Mesendoderm (in vitro differentiated cells): Measurements from ENCODE around the gene DNM3.

ENCODE experiments used
- DNase-seq: peaks from one replicate; pipeline ENCODE4 v3.0.0; 2013
- H2AK5ac ChIP-seq: 2 replicates; pipeline ENCODE4 v1.6.1; 2013; ENCODE audit warnings: low read length, inconsistent platforms
- H2BK120ac ChIP-seq: 2 replicates; pipeline ENCODE4 v1.6.1; 2013; ENCODE audit warnings: low read depth, mild to moderate bottlenecking, low read length, moderate library complexity, mixed read lengths
- H2BK15ac ChIP-seq: replicated peaks from 2 replicates; pipeline ENCODE4 v1.6.1; 2013; ENCODE audit warnings: low read depth, mild to moderate bottlenecking, moderate library complexity
- H2BK5ac ChIP-seq: 2 replicates; pipeline ENCODE4 v1.6.1; 2013; ENCODE audit warnings: low read length, inconsistent platforms
- H3K18ac ChIP-seq: 2 replicates; pipeline ENCODE4 v1.6.1; 2013; ENCODE audit warnings: mild to moderate bottlenecking, low read length, mixed read lengths
- H3K23ac ChIP-seq: one replicate; pipeline ENCODE4 v1.6.1; 2013; ENCODE audit warnings: low read length
- H3K27ac ChIP-seq: 2 replicates; pipeline ENCODE4 v1.5.1; 2013; ENCODE audit warnings: low read depth, mild to moderate bottlenecking, inconsistent platforms, low read length, moderate library complexity
- H3K27me3 ChIP-seq: 2 replicates; pipeline ENCODE4 v1.6.1; 2013; ENCODE audit warnings: low read length, control low read depth, mild to moderate bottlenecking, inconsistent platforms; ENCODE audit not compliant: insufficient read depth, poor library complexity
- H3K36me3 ChIP-seq: 2 replicates; pipeline ENCODE4 v1.6.1; 2013; ENCODE audit warnings: low read length, inconsistent platforms; ENCODE audit not compliant: control insufficient read depth, insufficient read depth
- H3K4ac ChIP-seq: one replicate; pipeline ENCODE4 v1.6.1; 2013; ENCODE audit warnings: low read depth, mild to moderate bottlenecking, low read length, moderate library complexity
- H3K4me1 ChIP-seq: 2 replicates; pipeline ENCODE4 v1.6.1; 2013; ENCODE audit warnings: low read depth, low read length, inconsistent platforms; ENCODE audit not compliant: control insufficient read depth
- H3K4me2 ChIP-seq: 2 replicates; pipeline ENCODE4 v1.6.1; 2013; ENCODE audit warnings: low read length
- H3K4me3 ChIP-seq: 2 replicates; pipeline ENCODE4 v1.5.1; 2013; ENCODE audit warnings: mild to moderate bottlenecking, low read length
- H3K56ac ChIP-seq: one replicate; pipeline ENCODE4 v1.6.1; 2013; ENCODE audit warnings: low read length
- H3K79me1 ChIP-seq: 2 replicates; pipeline ENCODE4 v1.6.1; 2013; ENCODE audit warnings: low read length, inconsistent platforms
- H3K79me2 ChIP-seq: 2 replicates; pipeline ENCODE4 v1.6.1; 2013; ENCODE audit warnings: mild to moderate bottlenecking, low read length; ENCODE audit not compliant: control insufficient read depth, insufficient read depth
- H3K9ac ChIP-seq: 2 replicates; pipeline ENCODE4 v1.6.1; 2013; ENCODE audit warnings: low read length, inconsistent platforms
- H4K5ac ChIP-seq: one replicate; pipeline ENCODE4 v1.6.1; 2013; ENCODE audit warnings: low read length
- H4K8ac ChIP-seq: one replicate; pipeline ENCODE4 v1.6.1; 2013; ENCODE audit warnings: low read depth, mild to moderate bottlenecking, control low read depth, low read length, moderate library complexity
- WGBS: extraction: QIAGEN DNeasy Blood & Tissue Kit; methylation state at CpG from one replicate; pipeline ENCODE4 v1.1.7; 2013; ENCODE audit warnings: low lambda C conversion rate, missing lambda C conversion rate; ENCODE audit not compliant: insufficient coverage; ENCODE audit errors: extremely low coverage; 5-methylcytosine and 5-hydroxymethylcytosine counted together

DNM3 gene

GRCh38 chr1:171865106-171865505, 23.8 kb downstream of the DNM3 start:
- Histone ChIP-seq H3K4ac (no peak overlapping the region), H3K27me3 (no peaks in the 10 kb centered on the region), H2AK5ac (no peak overlapping the region), H3K36me3 (no peaks in the 10 kb centered on the region), H2BK5ac (no peak overlapping the region), H3K4me1 (no peaks in the 10 kb centered on the region), H3K27ac (no peak overlapping the region), H3K4me3 (no peak overlapping the region), H3K9ac (no peak overlapping the region), H4K8ac (no peak overlapping the region), H3K23ac (no peak overlapping the region), H2BK15ac (no peak overlapping the region), H3K18ac (no peak overlapping the region), H3K79me1 (no peaks in the 10 kb centered on the region), H3K56ac (no peak overlapping the region), H3K79me2 (no peaks in the 10 kb centered on the region), H2BK120ac (no peak overlapping the region), H3K4me2 (no peak overlapping the region), H4K5ac (no peak overlapping the region)
- no peak for DNase-seq
- WGBS = no CpG with 5 or more reads among the region's 6 CpGs

GRCh38 chr1:171867236-171867635, 25.9 kb downstream of the DNM3 start:
- no peak overlapping the region for H3K4ac ChIP-seq
- no peaks in the 10 kb centered on the region for H3K36me3 ChIP-seq
- H4K8ac ChIP-seq = no peak overlapping the region
- H3K79me1 ChIP-seq = no peaks in the 10 kb centered on the region
- no peaks in the 10 kb centered on the region for H3K27me3 ChIP-seq
- H3K79me2 ChIP-seq = no peaks in the 10 kb centered on the region
- DNase-seq = no peak
- no peak overlapping the region for H2BK5ac ChIP-seq
- H3K23ac ChIP-seq = no peak overlapping the region
- no CpG with 5 or more reads among the region's 2 CpGs for WGBS
- no peak overlapping the region for H4K5ac ChIP-seq
- no peaks in the 10 kb centered on the region for H3K4me1 ChIP-seq
- no peak overlapping the region for H3K9ac ChIP-seq
- no peak overlapping the region for H3K27ac ChIP-seq
- H2BK15ac ChIP-seq = no peak overlapping the region
- no peak overlapping the region for H3K18ac ChIP-seq
- no peak overlapping the region for H2BK120ac ChIP-seq
- H3K4me3 ChIP-seq = no peak overlapping the region
- no peak overlapping the region for H2AK5ac ChIP-seq
- H3K4me2 ChIP-seq = no peak overlapping the region
- H3K56ac ChIP-seq = no peak overlapping the region

GRCh38 chr1:171868217-171868803, 27.0 kb downstream of the DNM3 start:
- H3K79me2 ChIP-seq = no peaks in the 10 kb centered on the region
- no peak overlapping the region for H3K4ac ChIP-seq
- no peaks in the 10 kb centered on the region for H3K27me3 ChIP-seq
- no peak overlapping the region for H3K4me3 ChIP-seq
- no peak overlapping the region for H3K9ac ChIP-seq
- no peaks in the 10 kb centered on the region for H3K36me3 ChIP-seq
- H4K5ac ChIP-seq = no peak overlapping the region
- no peak overlapping the region for H4K8ac ChIP-seq
- no CpG with 5 or more reads among the region's 3 CpGs for WGBS
- H3K56ac ChIP-seq = no peak overlapping the region
- H3K4me1 ChIP-seq = no peaks in the 10 kb centered on the region
- H3K4me2 ChIP-seq = no peak overlapping the region
- H2BK120ac ChIP-seq = no peak overlapping the region
- no peak overlapping the region for H3K18ac ChIP-seq
- no peaks in the 10 kb centered on the region for H3K79me1 ChIP-seq
- H3K23ac ChIP-seq = no peak overlapping the region
- H2BK15ac ChIP-seq = no peak overlapping the region
- H3K27ac ChIP-seq = no peak overlapping the region
- no peak overlapping the region for H2AK5ac ChIP-seq
- H2BK5ac ChIP-seq = no peak overlapping the region
- no peak for DNase-seq

- H2AK5ac ChIP-seq = no peak overlapping the region
- H3K79me2 ChIP-seq = no peaks in the 10 kb centered on the region
- H3K4ac ChIP-seq = no peak overlapping the region
- no peak overlapping the region for H3K9ac ChIP-seq
- no peak for DNase-seq
- no peak overlapping the region for H3K4me2 ChIP-seq
- no peak overlapping the region for H3K56ac ChIP-seq
- no peak overlapping the region for H4K8ac ChIP-seq
- H3K36me3 ChIP-seq = no peaks in the 10 kb centered on the region
- no peak overlapping the region for H2BK5ac ChIP-seq
- no peaks in the 10 kb centered on the region for H3K79me1 ChIP-seq
- no peaks in the 10 kb centered on the region for H3K4me1 ChIP-seq
- H3K27ac ChIP-seq = no peak overlapping the region
- H3K27me3 ChIP-seq = no peaks in the 10 kb centered on the region
- no peak overlapping the region for H3K23ac ChIP-seq
- no peak overlapping the region for H3K18ac ChIP-seq
- no peak overlapping the region for H2BK120ac ChIP-seq
- H3K4me3 ChIP-seq = no peak overlapping the region
- no peak overlapping the region for H2BK15ac ChIP-seq
- no peak overlapping the region for H4K5ac ChIP-seq
Measured at GRCh38 chr1:171869097-171869496, 27.8 kb downstream of the DNM3 start.

- no peak overlapping the region for H3K56ac ChIP-seq
- H2BK15ac ChIP-seq = no peak overlapping the region
- no peak overlapping the region for H2AK5ac ChIP-seq
- H4K5ac ChIP-seq = no peak overlapping the region
- DNase-seq = peak; percentile 92
- no peaks in the 10 kb centered on the region for H3K4me1 ChIP-seq
- no peaks in the 10 kb centered on the region for H3K79me1 ChIP-seq
- no peaks in the 10 kb centered on the region for H3K36me3 ChIP-seq
- H3K27me3 ChIP-seq = no peaks in the 10 kb centered on the region
- no peak overlapping the region for H3K27ac ChIP-seq
- no peak overlapping the region for H4K8ac ChIP-seq
- H2BK5ac ChIP-seq = no peak overlapping the region
- H3K9ac ChIP-seq = no peak overlapping the region
- no peak overlapping the region for H3K23ac ChIP-seq
- H3K4me2 ChIP-seq = no peak overlapping the region
- H3K79me2 ChIP-seq = no peaks in the 10 kb centered on the region
- H2BK120ac ChIP-seq = no peak overlapping the region
- no peak overlapping the region for H3K4me3 ChIP-seq
- no CpG with 5 or more reads among the region's 2 CpGs for WGBS
- no peak overlapping the region for H3K18ac ChIP-seq
- no peak overlapping the region for H3K4ac ChIP-seq
Measured at GRCh38 chr1:171871848-171872247, 30.6 kb downstream of the DNM3 start.

- Histone ChIP-seq H3K36me3 (no peaks in the 10 kb centered on the region), H3K79me2 (no peaks in the 10 kb centered on the region), H2BK5ac (no peak overlapping the region), H3K4me3 (no peak overlapping the region), H3K23ac (no peak overlapping the region), H2AK5ac (no peak overlapping the region), H3K56ac (no peak overlapping the region), H3K79me1 (no peaks in the 10 kb centered on the region), H3K4ac (no peak overlapping the region), H4K5ac (no peak overlapping the region), H3K4me1 (no peaks in the 10 kb centered on the region), H3K9ac (no peak overlapping the region), H3K27me3 (no peaks in the 10 kb centered on the region), H3K4me2 (no peak overlapping the region), H2BK15ac (no peak overlapping the region), H4K8ac (no peak overlapping the region), H3K18ac (no peak overlapping the region), H3K27ac (no peak overlapping the region), H2BK120ac (no peak overlapping the region)
- no CpG with 5 or more reads among the region's 5 CpGs for WGBS
- peak; percentile 46 for DNase-seq
Measured at GRCh38 chr1:171872430-171872829, 31.1 kb downstream of the DNM3 start.
